ENCODE data around the gene POGZ.

POGZ gene

DNA sequence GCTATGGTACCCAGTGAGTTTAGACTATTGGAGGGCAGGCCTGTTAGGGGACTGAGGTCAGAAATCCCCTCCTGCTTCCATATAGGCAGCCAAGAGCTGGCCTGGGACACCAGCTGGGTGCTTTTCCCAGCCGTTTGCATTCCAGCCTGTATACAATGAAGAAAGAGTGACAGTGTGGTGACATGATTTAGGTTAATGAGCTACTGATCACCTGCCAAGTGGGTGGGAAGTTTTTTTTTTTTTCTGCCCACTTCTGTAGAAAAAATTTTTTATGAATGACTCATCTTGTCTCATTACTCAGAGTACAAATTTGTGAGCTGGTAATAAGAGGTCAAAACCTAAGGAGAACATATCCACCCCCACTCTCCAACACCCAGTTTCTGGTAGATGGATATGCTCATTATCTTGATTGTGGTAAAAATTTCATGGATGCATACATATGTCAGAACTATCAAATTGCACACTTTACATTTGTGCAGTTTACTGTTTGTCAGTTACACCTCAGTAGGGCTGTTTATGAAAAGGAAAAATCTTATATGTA, 35.5 kb upstream of the POGZ start:
- no peak overlapping the region for H3K9ac ChIP-seq (ENCODE audit: low read depth, low read length)
- H3K79me2 ChIP-seq (ENCODE audit: insufficient read depth, low read length) = no peaks in the 10 kb centered on the region
- H3K4me1 ChIP-seq (ENCODE audit: insufficient read depth, low read length) = no peaks in the 10 kb centered on the region
- DNase-seq (no peak), ATAC-seq (ENCODE audit: insufficient read depth, low read depth) (no peak)
- no peak overlapping the region for H3K27ac ChIP-seq (ENCODE audit: low read length)
- TF ChIP-seq, protein P1, sequence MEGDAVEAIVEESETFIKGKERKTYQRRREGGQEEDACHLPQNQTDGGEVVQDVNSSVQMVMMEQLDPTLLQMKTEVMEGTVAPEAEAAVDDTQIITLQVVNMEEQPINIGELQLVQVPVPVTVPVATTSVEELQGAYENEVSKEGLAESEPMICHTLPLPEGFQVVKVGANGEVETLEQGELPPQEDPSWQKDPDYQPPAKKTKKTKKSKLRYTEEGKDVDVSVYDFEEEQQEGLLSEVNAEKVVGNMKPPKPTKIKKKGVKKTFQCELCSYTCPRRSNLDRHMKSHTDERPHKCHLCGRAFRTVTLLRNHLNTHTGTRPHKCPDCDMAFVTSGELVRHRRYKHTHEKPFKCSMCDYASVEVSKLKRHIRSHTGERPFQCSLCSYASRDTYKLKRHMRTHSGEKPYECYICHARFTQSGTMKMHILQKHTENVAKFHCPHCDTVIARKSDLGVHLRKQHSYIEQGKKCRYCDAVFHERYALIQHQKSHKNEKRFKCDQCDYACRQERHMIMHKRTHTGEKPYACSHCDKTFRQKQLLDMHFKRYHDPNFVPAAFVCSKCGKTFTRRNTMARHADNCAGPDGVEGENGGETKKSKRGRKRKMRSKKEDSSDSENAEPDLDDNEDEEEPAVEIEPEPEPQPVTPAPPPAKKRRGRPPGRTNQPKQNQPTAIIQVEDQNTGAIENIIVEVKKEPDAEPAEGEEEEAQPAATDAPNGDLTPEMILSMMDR (IDR thresholded peaks at IDR 0.05; ENCODE audit: borderline replicate concordance, extremely low read depth, low read length, poor library complexity, severe bottlenecking) = no peak
- no peak for TF ChIP-seq EZH2 (IDR thresholded peaks at IDR 0.05; ENCODE audit: borderline replicate concordance, low read depth, low read length, severe bottlenecking)
- no peak overlapping the region for H2AFZ ChIP-seq (ENCODE audit: low read depth, low read length)
- H3K4me2 ChIP-seq (ENCODE audit: insufficient read depth, low read length) = no peak overlapping the region
- no peaks in the 10 kb centered on the region for H4K20me1 ChIP-seq (ENCODE audit: insufficient read depth, low read length)
- no peak overlapping the region for H3K4me3 ChIP-seq (ENCODE audit: low read depth in 1 of 2, low read length in 2 of 2)
- no peaks in the 10 kb centered on the region for H3K9me3 ChIP-seq (ENCODE audit: insufficient read depth, low read length, severe bottlenecking)
- H3K27me3 ChIP-seq (ENCODE audit: insufficient read depth, low read length, poor library complexity) = no peaks in the 10 kb centered on the region
- no peaks in the 10 kb centered on the region for H3K36me3 ChIP-seq (ENCODE audit: insufficient read depth, low read length)

DNA sequence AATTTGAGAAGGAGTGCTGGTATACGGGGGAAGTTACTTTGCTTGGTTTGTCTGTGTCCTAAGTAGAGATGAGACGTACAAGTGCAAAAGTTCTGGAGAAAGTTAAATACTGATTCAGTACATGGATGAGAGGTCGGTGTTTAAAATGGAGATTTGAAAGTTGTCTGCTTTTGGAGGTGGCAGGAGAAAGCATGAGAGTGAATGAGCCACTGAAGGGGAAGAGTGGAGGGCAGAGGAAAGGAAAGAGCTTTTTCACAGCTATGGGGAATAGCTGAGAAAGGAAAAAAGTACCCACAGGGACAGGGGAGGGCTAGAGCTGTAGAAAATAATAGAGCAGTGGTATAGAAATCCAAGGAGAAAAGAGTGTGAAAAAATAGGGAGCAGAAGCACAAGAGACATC, 33.7 kb upstream of the POGZ start:
- no peak overlapping the region for H3K4me2 ChIP-seq (ENCODE audit: insufficient read depth, low read length)
- H3K36me3 ChIP-seq (ENCODE audit: insufficient read depth, low read length) = no peaks in the 10 kb centered on the region
- H2AFZ ChIP-seq (ENCODE audit: low read depth, low read length) = no peak overlapping the region
- no peaks in the 10 kb centered on the region for H3K79me2 ChIP-seq (ENCODE audit: insufficient read depth, low read length)
- TF ChIP-seq, protein P1 (IDR thresholded peaks at IDR 0.05; ENCODE audit: borderline replicate concordance, extremely low read depth, low read length, poor library complexity, severe bottlenecking) = no peak
- no peak for TF ChIP-seq EZH2 (IDR thresholded peaks at IDR 0.05; ENCODE audit: borderline replicate concordance, low read depth, low read length, severe bottlenecking)
- no peak overlapping the region for H3K27ac ChIP-seq (ENCODE audit: low read length)
- H3K9ac ChIP-seq (ENCODE audit: low read depth, low read length) = no peak overlapping the region
- no peak overlapping the region for H3K4me3 ChIP-seq (ENCODE audit: low read depth in 1 of 2, low read length in 2 of 2)
- DNase-seq (no peak), ATAC-seq (ENCODE audit: insufficient read depth, low read depth) (no peak)
- H3K27me3 ChIP-seq (ENCODE audit: insufficient read depth, low read length, poor library complexity) = no peaks in the 10 kb centered on the region
- H3K4me1 ChIP-seq (ENCODE audit: insufficient read depth, low read length) = no peaks in the 10 kb centered on the region
- H3K9me3 ChIP-seq (ENCODE audit: insufficient read depth, low read length, severe bottlenecking) = no peaks in the 10 kb centered on the region
- H4K20me1 ChIP-seq (ENCODE audit: insufficient read depth, low read length) = no peaks in the 10 kb centered on the region

DNA sequence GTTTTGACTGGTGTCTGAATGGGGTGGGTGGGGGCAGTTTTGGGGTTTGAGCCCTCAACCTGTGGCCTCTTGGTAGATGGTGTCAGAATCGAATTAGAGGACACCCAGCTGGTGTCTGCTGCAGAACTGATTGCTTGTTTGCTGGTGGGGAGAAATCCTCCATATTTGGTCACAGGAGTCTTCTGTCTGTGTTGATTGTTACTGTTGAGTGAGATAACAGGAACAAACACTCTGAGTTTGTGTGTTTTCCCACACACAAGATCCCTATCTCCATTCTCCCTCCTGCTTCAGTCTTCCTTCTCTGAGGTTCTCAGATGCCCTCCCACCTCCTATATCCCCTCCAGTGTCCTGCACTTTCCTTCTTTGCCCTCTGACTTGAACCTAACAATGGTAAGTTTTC, 32.8 kb upstream of the POGZ start:
- no peaks in the 10 kb centered on the region for H3K79me2 ChIP-seq (ENCODE audit: insufficient read depth, low read length)
- ATAC-seq (ENCODE audit: insufficient read depth, low read depth) (no peak), DNase-seq (no peak)
- H2AFZ ChIP-seq (ENCODE audit: low read depth, low read length) = no peak overlapping the region
- no peaks in the 10 kb centered on the region for H4K20me1 ChIP-seq (ENCODE audit: insufficient read depth, low read length)
- H3K9ac ChIP-seq (ENCODE audit: low read depth, low read length) = no peak overlapping the region
- H3K4me2 ChIP-seq (ENCODE audit: insufficient read depth, low read length) = no peak overlapping the region
- no peaks in the 10 kb centered on the region for H3K4me1 ChIP-seq (ENCODE audit: insufficient read depth, low read length)
- no peaks in the 10 kb centered on the region for H3K9me3 ChIP-seq (ENCODE audit: insufficient read depth, low read length, severe bottlenecking)
- TF ChIP-seq, protein P1 (IDR thresholded peaks at IDR 0.05; ENCODE audit: borderline replicate concordance, extremely low read depth, low read length, poor library complexity, severe bottlenecking) = no peak
- no peak for TF ChIP-seq EZH2 (IDR thresholded peaks at IDR 0.05; ENCODE audit: borderline replicate concordance, low read depth, low read length, severe bottlenecking)
- H3K36me3 ChIP-seq (ENCODE audit: insufficient read depth, low read length) = no peaks in the 10 kb centered on the region
- H3K27ac ChIP-seq (ENCODE audit: low read length) = no peak overlapping the region
- H3K4me3 ChIP-seq (ENCODE audit: low read depth in 1 of 2, low read length in 2 of 2) = no peak overlapping the region
- no peaks in the 10 kb centered on the region for H3K27me3 ChIP-seq (ENCODE audit: insufficient read depth, low read length, poor library complexity)

DNA sequence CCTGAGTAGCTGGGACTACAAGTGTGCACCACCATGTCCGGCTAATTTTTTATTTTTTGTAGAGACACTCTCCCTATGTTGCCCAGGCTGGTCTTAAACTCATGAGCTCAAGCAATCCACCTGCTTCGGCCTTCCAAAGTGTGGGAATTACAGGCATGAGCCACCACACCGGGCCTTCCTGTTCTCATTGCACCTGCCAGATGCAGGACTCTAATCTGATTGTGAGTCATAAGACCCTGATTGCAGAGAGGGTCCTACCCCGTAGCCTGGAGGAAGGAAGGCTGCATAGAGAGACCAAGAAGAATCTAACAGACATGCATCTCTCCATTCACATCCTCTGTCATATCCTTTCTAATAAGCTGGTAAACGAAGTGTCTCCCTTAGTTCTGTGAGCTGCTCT, 32.3 kb upstream of the POGZ start:
- ATAC-seq (ENCODE audit: insufficient read depth, low read depth) (no peak), DNase-seq (no peak)
- H3K4me2 ChIP-seq (ENCODE audit: insufficient read depth, low read length) = no peak overlapping the region
- TF ChIP-seq, protein P1 (IDR thresholded peaks at IDR 0.05; ENCODE audit: borderline replicate concordance, extremely low read depth, low read length, poor library complexity, severe bottlenecking) = no peak
- TF ChIP-seq EZH2 (IDR thresholded peaks at IDR 0.05; ENCODE audit: borderline replicate concordance, low read depth, low read length, severe bottlenecking) = no peak
- H3K4me3 ChIP-seq (ENCODE audit: low read depth in 1 of 2, low read length in 2 of 2) = no peak overlapping the region
- H3K9me3 ChIP-seq (ENCODE audit: insufficient read depth, low read length, severe bottlenecking) = no peaks in the 10 kb centered on the region
- H3K27ac ChIP-seq (ENCODE audit: low read length) = no peak overlapping the region
- no peak overlapping the region for H2AFZ ChIP-seq (ENCODE audit: low read depth, low read length)
- no peaks in the 10 kb centered on the region for H4K20me1 ChIP-seq (ENCODE audit: insufficient read depth, low read length)
- no peaks in the 10 kb centered on the region for H3K79me2 ChIP-seq (ENCODE audit: insufficient read depth, low read length)
- H3K36me3 ChIP-seq (ENCODE audit: insufficient read depth, low read length) = no peaks in the 10 kb centered on the region
- H3K27me3 ChIP-seq (ENCODE audit: insufficient read depth, low read length, poor library complexity) = no peaks in the 10 kb centered on the region
- no peak overlapping the region for H3K9ac ChIP-seq (ENCODE audit: low read depth, low read length)
- H3K4me1 ChIP-seq (ENCODE audit: insufficient read depth, low read length) = no peaks in the 10 kb centered on the region

Data from DND-41 (cell line).